Thoracic aorta (tissue), 2 donors: ENCODE results near the gene CCNL2. TPM values are rescaled to one million over a fixed set of nuclear protein-coding genes. Genes with fewer than 3 reads are reported as not detected.

Experiments used
- ATAC-seq: fragments of 150-250 bp; one replicate; pipeline ENCODE4 v1.8.0; 2017; ENCODE audit warnings: low read depth; ENCODE audit not compliant: insufficient number of reproducible peaks, low FRiP score
- DNase-seq: peaks from one replicate; pipeline ENCODE4 v3.0.0-alpha.2; 2020; ENCODE audit warnings: low spot score
- H3K27ac ChIP-seq, 2 donors: fragments of 200-600 bp; sonication (generic); 1 replicate in 1 of 2; 2 replicates in 1 of 2; pipeline ENCODE4 v1.5.1; 2016; ENCODE audit warnings: mild to moderate bottlenecking in 2 of 2, moderate library complexity in 2 of 2
- H3K27me3 ChIP-seq: fragments of 200-600 bp; sonication (generic); replicated peaks from 2 replicates; pipeline ENCODE4 v1.6.0; 2016; ENCODE audit warnings: mild to moderate bottlenecking; ENCODE audit not compliant: insufficient read depth
- H3K36me3 ChIP-seq: fragments of 200-600 bp; sonication (generic); one replicate; pipeline ENCODE4 v1.5.1; 2016
- H3K4me1 ChIP-seq, 2 donors: fragments of 200-600 bp; sonication (generic); 1 replicate in 1 of 2; 2 replicates in 1 of 2; pipeline versions ENCODE4 v1.5.1 to v1.6.0; 2016; ENCODE audit warnings: low read depth in 2 of 2, mild to moderate bottlenecking in 1 of 2; ENCODE audit not compliant: control insufficient read depth in 1 of 2
- H3K4me3 ChIP-seq: fragments of 200-600 bp; sonication (generic); 2 replicates; pipeline ENCODE4 v1.5.1; 2016; ENCODE audit warnings: mild to moderate bottlenecking
- H3K9me3 ChIP-seq: fragments of 200-600 bp; sonication (generic); 2 replicates; pipeline ENCODE4 v1.5.1; 2016
- total RNA-seq, 2 donors: library from RNA; depleted of rRNA; stranded (reverse); fragments of >200 nt; gene quantifications; one replicate each; pipeline versions ENCODE4 v1.1.0 to v1.2.3, GENCODE V29; 2016
- TF ChIP-seq, protein P1 (sequence below): fragments of 200-600 bp; sonication (generic); IDR thresholded peaks from one replicate; pipeline ENCODE4 v1.5.1; 2019; ENCODE audit warnings: antibody characterized with exemption

The CCNL2 gene
- total RNA-seq, 2 donors from 2014 or later = 214 to 313 TPM

DNA sequence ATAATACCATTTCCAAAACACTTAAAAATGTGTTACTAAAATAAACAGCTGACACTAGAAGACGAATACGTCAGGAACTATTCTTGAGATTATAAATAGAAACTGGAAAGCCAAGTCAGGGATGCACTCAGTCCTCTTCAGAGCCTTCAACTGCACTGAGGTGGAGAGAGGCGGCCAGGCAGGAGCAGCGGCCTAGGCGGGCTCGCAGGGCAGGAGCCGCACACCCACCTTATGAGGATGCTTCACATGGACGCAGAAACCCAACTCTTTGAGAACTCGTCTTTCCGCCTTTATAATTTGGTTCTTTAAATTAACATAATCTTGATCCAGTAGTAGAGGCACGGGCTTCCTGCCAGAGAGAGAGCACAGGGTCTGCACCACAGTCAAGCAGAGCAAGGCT, 4.0 kb downstream of the CCNL2 start:
- Histone ChIP-seq H3K9me3 (no peaks in the 10 kb centered on the region), H3K4me1 (peaks cover 12 to 22% of the 10 kb centered on the region in 2 donors), H3K4me3 (no peak overlapping the region), H3K27me3 (no peaks in the 10 kb centered on the region), H3K27ac (no peak overlapping the region), H3K36me3 (peaks cover 66% of the 10 kb centered on the region)
- TF ChIP-seq, protein P1, sequence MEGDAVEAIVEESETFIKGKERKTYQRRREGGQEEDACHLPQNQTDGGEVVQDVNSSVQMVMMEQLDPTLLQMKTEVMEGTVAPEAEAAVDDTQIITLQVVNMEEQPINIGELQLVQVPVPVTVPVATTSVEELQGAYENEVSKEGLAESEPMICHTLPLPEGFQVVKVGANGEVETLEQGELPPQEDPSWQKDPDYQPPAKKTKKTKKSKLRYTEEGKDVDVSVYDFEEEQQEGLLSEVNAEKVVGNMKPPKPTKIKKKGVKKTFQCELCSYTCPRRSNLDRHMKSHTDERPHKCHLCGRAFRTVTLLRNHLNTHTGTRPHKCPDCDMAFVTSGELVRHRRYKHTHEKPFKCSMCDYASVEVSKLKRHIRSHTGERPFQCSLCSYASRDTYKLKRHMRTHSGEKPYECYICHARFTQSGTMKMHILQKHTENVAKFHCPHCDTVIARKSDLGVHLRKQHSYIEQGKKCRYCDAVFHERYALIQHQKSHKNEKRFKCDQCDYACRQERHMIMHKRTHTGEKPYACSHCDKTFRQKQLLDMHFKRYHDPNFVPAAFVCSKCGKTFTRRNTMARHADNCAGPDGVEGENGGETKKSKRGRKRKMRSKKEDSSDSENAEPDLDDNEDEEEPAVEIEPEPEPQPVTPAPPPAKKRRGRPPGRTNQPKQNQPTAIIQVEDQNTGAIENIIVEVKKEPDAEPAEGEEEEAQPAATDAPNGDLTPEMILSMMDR = no peak
- DNase-seq (no peak), ATAC-seq (no peak)

DNA sequence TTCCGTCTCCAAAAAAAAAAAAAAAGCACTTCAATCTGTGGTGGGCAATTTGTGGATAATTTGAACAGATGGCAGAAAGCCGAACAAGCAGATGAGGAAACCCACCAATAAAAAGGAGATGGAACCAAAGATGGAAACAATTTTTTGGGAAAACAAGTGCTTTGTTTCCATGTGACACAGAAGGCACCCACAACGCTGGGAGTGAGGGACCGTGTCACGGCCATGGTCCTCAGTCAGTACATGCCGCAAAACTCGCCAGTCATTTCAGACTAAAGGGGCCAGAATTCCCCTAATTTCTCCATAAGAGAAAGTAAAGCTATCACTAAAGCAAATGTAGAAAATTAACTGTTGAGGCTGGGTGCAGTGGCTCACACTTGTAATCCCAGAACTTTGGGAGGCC, 5.0 kb downstream of the CCNL2 start:
- no peaks in the 10 kb centered on the region for H3K27me3 ChIP-seq
- no peak for ATAC-seq
- H3K4me3 ChIP-seq = no peak overlapping the region
- H3K36me3 ChIP-seq = peaks cover 76% of the 10 kb centered on the region
- H3K27ac ChIP-seq = no peak overlapping the region
- H3K9me3 ChIP-seq = no peaks in the 10 kb centered on the region
- TF ChIP-seq, protein P1 = no peak
- DNase-seq = no peak
- peaks cover 10 to 17% of the 10 kb centered on the region in 2 donors for H3K4me1 ChIP-seq

DNA sequence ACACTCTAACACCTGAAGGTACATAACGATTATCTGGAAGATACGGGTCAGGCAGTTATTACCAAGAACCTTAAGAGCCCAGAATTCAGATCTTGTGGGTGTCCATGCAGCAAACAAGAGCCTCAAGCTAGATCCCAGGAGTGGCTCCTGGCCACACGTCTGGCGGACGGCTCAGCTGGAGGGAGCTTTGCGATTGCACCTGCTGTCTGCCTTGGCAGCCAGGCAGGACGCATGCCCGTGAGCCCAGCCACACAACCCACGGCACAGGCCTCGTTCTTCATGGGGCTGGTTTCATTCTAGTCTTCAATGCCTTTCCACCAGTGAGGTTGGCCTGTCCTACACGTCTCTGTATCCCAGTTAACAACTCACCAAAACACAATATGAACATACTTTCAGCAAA, 5.7 kb downstream of the CCNL2 start:
- H3K4me3 ChIP-seq = no peak overlapping the region
- H3K27ac ChIP-seq = no peak overlapping the region
- peaks cover 9 to 16% of the 10 kb centered on the region in 2 donors for H3K4me1 ChIP-seq
- H3K27me3 ChIP-seq = no peaks in the 10 kb centered on the region
- TF ChIP-seq, protein P1 = no peak
- DNase-seq (no peak), ATAC-seq (no peak)
- H3K36me3 ChIP-seq = peaks cover 83% of the 10 kb centered on the region
- H3K9me3 ChIP-seq = no peaks in the 10 kb centered on the region

DNA sequence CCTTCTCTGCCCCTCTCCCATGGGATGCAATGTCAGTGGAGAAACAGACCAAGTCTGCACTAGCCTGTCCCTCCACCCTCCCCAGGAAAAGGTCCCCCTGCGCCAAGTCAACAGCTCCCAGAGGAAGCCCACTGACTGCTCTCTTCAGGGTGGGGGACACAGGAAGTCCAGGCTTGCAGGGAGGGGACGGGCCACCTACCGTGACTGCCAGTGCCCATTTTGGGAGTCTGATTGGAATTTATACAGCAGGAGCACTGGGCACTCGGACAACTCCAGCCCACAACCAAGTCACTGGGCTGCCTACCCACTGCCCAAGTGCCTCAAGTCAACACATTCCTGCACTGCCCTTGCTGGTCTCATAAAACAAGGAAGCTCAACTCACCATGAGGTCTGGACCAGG, 6.1 kb downstream of the CCNL2 start:
- peaks cover 87% of the 10 kb centered on the region for H3K36me3 ChIP-seq
- no peak for ATAC-seq
- H3K4me1 ChIP-seq = peaks cover 5 to 12% of the 10 kb centered on the region in 2 donors
- no peak overlapping the region for H3K27ac ChIP-seq
- TF ChIP-seq, protein P1 = no peak
- no peak for DNase-seq
- H3K4me3 ChIP-seq = no peak overlapping the region
- no peaks in the 10 kb centered on the region for H3K9me3 ChIP-seq
- H3K27me3 ChIP-seq = no peaks in the 10 kb centered on the region

DNA sequence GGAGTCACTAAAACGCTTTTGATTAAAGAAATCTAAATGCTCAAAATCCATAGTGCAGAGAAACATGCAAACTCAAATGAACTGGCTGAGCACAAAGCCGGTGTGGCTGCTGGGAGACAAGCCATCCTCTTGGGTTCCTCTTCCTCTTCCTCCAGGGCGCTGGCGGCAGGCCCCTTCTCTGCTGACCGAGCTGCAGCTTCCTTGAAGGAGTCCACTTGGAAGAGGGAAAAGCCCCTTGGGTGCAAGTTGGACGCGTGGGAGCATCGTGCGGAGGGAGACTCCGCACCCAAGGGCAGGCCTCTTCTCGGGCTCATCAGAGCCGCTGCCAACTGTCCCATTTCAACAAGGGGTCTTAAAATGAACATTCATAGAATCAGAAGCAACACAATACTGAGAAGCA, 7.9 kb downstream of the CCNL2 start:
- peaks cover 96% of the 10 kb centered on the region for H3K36me3 ChIP-seq

More for the DNA sequence above, 7.9 kb downstream of the CCNL2 start:
- H3K4me3 ChIP-seq = no peak overlapping the region
- ATAC-seq (no peak), DNase-seq (no peak)
- no peaks in the 10 kb centered on the region for H3K4me1 ChIP-seq
- no peaks in the 10 kb centered on the region for H3K27me3 ChIP-seq
- no peak overlapping the region for H3K27ac ChIP-seq
- TF ChIP-seq, protein P1 = no peak
- no peaks in the 10 kb centered on the region for H3K9me3 ChIP-seq
